Suprapubic skin (tissue), 4 donors: Measurements from ENCODE around the gene QPCT.

ENCODE experiments used
- CTCF ChIP-seq, 2 donors: fragments of 200-600 bp in 1 of 2; fragments of 450-650 bp in 1 of 2; sonication (generic) in 1 of 2; IDR thresholded peaks; one replicate each; pipeline ENCODE4 v1.5.1; 2016 to 2019; ENCODE audit warnings: antibody characterized with exemption in 2 of 2, mild to moderate bottlenecking in 1 of 2, moderate library complexity in 1 of 2
- EP300 ChIP-seq: sonication (generic); formaldehyde crosslinking; IDR thresholded peaks from one replicate; pipeline ENCODE4 v1.6.1; 2017; ENCODE audit warnings: antibody characterized with exemption
- POLR2A ChIP-seq, 2 donors: fragments of 450-650 bp; IDR thresholded peaks; one replicate each; pipeline ENCODE4 v1.6.1; 2017; ENCODE audit warnings: antibody characterized with exemption in 2 of 2, mild to moderate bottlenecking in 2 of 2, moderate library complexity in 2 of 2
- POLR2AphosphoS5 ChIP-seq, 3 donors: sonication (generic); formaldehyde crosslinking; IDR thresholded peaks; one replicate each; pipeline ENCODE4 v1.6.1; 2017; ENCODE audit warnings: antibody characterized with exemption in 3 of 3

- TF ChIP-seq POLR2A (IDR thresholded peaks at IDR 0.05): no peak
- no peak for TF ChIP-seq CTCF (IDR thresholded peaks at IDR 0.05)
- TF ChIP-seq POLR2AphosphoS5 (IDR thresholded peaks at IDR 0.05): no peak
- no peak for TF ChIP-seq EP300
These were observed 23.3 kb upstream of the QPCT start for GRCh38 chr2:37321029-37321682.
